K562 (cell line): Measurements from ENCODE around the gene ESR2.

Experiments used
- BRF1 ChIP-seq: IDR thresholded peaks from 3 replicates; pipeline ENCODE4 v1.6.1; 2011; ENCODE audit warnings: borderline replicate concordance, mild to moderate bottlenecking; ENCODE audit not compliant: insufficient read length; ENCODE audit errors: extremely low read depth
- CTCF ChIP-seq, 3 experiments: IDR thresholded peaks in 2 of 3; conservative IDR thresholded peaks in 1 of 3; 2 replicates each; pipeline ENCODE4 v1.5.1; 2011 to 2012; ENCODE audit warnings: low read length in 3 of 3, mild to moderate bottlenecking in 3 of 3, control low read depth in 2 of 3, improper control_type of control experiment in 1 of 3, inconsistent platforms in 1 of 3, low read depth in 1 of 3, mixed read lengths in 1 of 3, moderate library complexity in 1 of 3; ENCODE audit not compliant: insufficient read depth in 2 of 3
- POLR2B ChIP-seq: fragments of 450-650 bp; IDR thresholded peaks from 2 replicates; pipeline ENCODE4 v1.6.1; 2018; ENCODE audit warnings: low read depth; ENCODE audit not compliant: partially characterized antibody
- SIN3A ChIP-seq, 2 experiments: fragments of 150-350 bp in 1 of 2; IDR thresholded peaks; 2 replicates each; pipeline ENCODE4 v1.6.1; 2011 to 2016; ENCODE audit warnings: borderline replicate concordance in 2 of 2, low read depth in 2 of 2, low read length in 2 of 2, mild to moderate bottlenecking in 2 of 2, moderate library complexity in 2 of 2; ENCODE audit not compliant: control insufficient read depth in 1 of 2
- SIX5 ChIP-seq, 2 experiments: IDR thresholded peaks; 2 replicates each; pipeline ENCODE4 v1.6.1; 2011; ENCODE audit warnings: low read length in 2 of 2, borderline replicate concordance in 1 of 2, low read depth in 1 of 2, mild to moderate bottlenecking in 1 of 2, moderate library complexity in 1 of 2; ENCODE audit not compliant: insufficient read depth in 1 of 2
- SMAD3 ChIP-seq: fragments of 450-650 bp; formaldehyde crosslinking; conservative IDR thresholded peaks from 2 replicates; pipeline ENCODE4 v1.4.0; 2020; ENCODE audit warnings: mild to moderate bottlenecking
- TARDBP ChIP-seq: fragments of 450-650 bp; IDR thresholded peaks from 2 replicates; pipeline ENCODE4 v1.6.1; 2016
- YY1 ChIP-seq, 3 experiments: IDR thresholded peaks; 2 replicates each; pipeline ENCODE4 v1.6.1; 2011; ENCODE audit warnings: low read length in 2 of 3, mild to moderate bottlenecking in 2 of 3, moderate library complexity in 2 of 3, borderline replicate concordance in 1 of 3, control low read depth in 1 of 3, low read depth in 1 of 3; ENCODE audit not compliant: insufficient read depth in 3 of 3, insufficient replicate concordance in 2 of 3, control insufficient read depth in 1 of 3, insufficient read length in 1 of 3; ENCODE audit errors: extremely low read depth in 1 of 3
- ZBED1 ChIP-seq: IDR thresholded peaks from 2 replicates; pipeline ENCODE4 v1.6.1; 2014
- ZBTB43 ChIP-seq: sonication (generic); formaldehyde crosslinking; IDR thresholded peaks from 2 replicates; pipeline ENCODE4 v1.8.0; 2023; ENCODE audit warnings: mild to moderate bottlenecking, missing genetic modification reagents

GRCh38 chr14:64201921-64202545 is 92.1 kb downstream of the ESR2 start:
- TF ChIP-seq CTCF (IDR thresholded peaks at IDR 0.05 in 2 of 3, conservative IDR thresholded peaks at IDR 0.05 in 1 of 3; ENCODE audit: insufficient read depth in 2 of 3, low read depth in 1 of 3, low read length in 3 of 3) (no peak), SIX5 (IDR thresholded peaks at IDR 0.05; ENCODE audit: borderline replicate concordance in 1 of 2, insufficient read depth in 1 of 2, low read depth in 1 of 2, low read length in 2 of 2) (no peak), ZBED1 (no peak), ZBTB43 (CRISPR knock-in tag) (no peak), POLR2B (no peak), BRF1 (no peak), YY1 (IDR thresholded peaks at IDR 0.05; ENCODE audit: borderline replicate concordance in 1 of 3, control insufficient read depth in 1 of 3, extremely low read depth in 1 of 3, insufficient read depth in 3 of 3, insufficient read length in 1 of 3, insufficient replicate concordance in 2 of 3, low read depth in 1 of 3, low read length in 2 of 3) (no peak), TARDBP (no peak), SIN3A (IDR thresholded peaks at IDR 0.05; ENCODE audit: borderline replicate concordance in 2 of 2, control insufficient read depth in 1 of 2, low read depth in 2 of 2, low read length in 2 of 2) (no peak), SMAD3 (no peak)
